K562 (cell line): ENCODE results near the gene CEND1. TPM values are rescaled to one million over a fixed set of nuclear protein-coding genes. Genes with fewer than 3 reads are reported as not detected.

Experiments
- ATAC-seq: fragments of 200-7000 bp; cut with Tn5 transposase; 3 replicates; pipeline ENCODE4 v1.9.1; 2020; ENCODE audit warnings: moderate library complexity
- BruUV-seq: library from RNA; stranded (reverse); fragments of 400-500 nt; replicated peaks from 2 replicates; lab custom pipeline; 2021; lab: Mats Ljungman, UMichigan
- CTCF ChIA-PET: fragments of 300-600 bp; formaldehyde crosslinking; extraction: SDS; loops from one replicate; lab custom pipeline; 2021; ENCODE audit warnings: low intra/inter-chr PET ratio; lab: Yijun Ruan, JAX
- POLR2A ChIA-PET: fragments of 300-600, 350-650 bp; sonication (Branson Sonifier 250); formaldehyde crosslinking; extraction: SDS; loops from one replicate; lab custom pipeline; 2021; ENCODE audit warnings: antibody characterized with exemption, inconsistent platforms; lab: Yijun Ruan, JAX
- DNase-seq, 4 experiments: peaks; one replicate each; pipeline versions ENCODE4 v3.0.0 to v3.0.0-alpha.2; 2011 to 2018; ENCODE audit warnings: low spot score in 3 of 4, mixed read lengths in 3 of 4; ENCODE audit errors: extremely low read depth in 1 of 4
- FAIRE-seq: peaks from 2 replicates; lab custom pipeline; 2011; peaks lifted over from hg19 to GRCh38; lab: Jason Lieb, UNC
- H2AFZ ChIP-seq: 2 replicates; pipeline ENCODE4 v1.6.0; 2011; ENCODE audit warnings: low read depth, low read length, control low read depth, inconsistent platforms
- H3K27ac ChIP-seq: fragments of 200-600 bp; 3 replicates; pipeline ENCODE4 v1.8.0; 2011; ENCODE audit warnings: low read depth, mild to moderate bottlenecking, control low read depth, inconsistent platforms, low read length, moderate library complexity, mixed read lengths; ENCODE audit errors: extremely low read depth
- H3K27me3 ChIP-seq, 2 experiments: fragments of 300-600 bp in 1 of 2; 2 replicates in 1 of 2; 3 replicates in 1 of 2; pipeline versions ENCODE4 v1.6.0 to v1.8.0; 2011; ENCODE audit warnings: inconsistent platforms in 2 of 2, low read length in 2 of 2, mild to moderate bottlenecking in 1 of 2, mixed read lengths in 1 of 2, moderate library complexity in 1 of 2; ENCODE audit not compliant: control insufficient read depth in 2 of 2, insufficient read depth in 2 of 2
- H3K36me3 ChIP-seq: fragments of 300-600 bp; 3 replicates; pipeline ENCODE4 v1.8.0; 2011; ENCODE audit warnings: mild to moderate bottlenecking, low read length, inconsistent platforms; ENCODE audit not compliant: control insufficient read depth, insufficient read depth
- H3K4me1 ChIP-seq, 2 experiments: fragments of 200-600 bp in 1 of 2; replicated peaks in 1 of 2; 2 replicates in 1 of 2; 3 replicates in 1 of 2; pipeline versions ENCODE4 v1.5.1 to v1.8.0; 2011; ENCODE audit warnings: inconsistent platforms in 2 of 2, low read length in 2 of 2, mild to moderate bottlenecking in 1 of 2, mixed read lengths in 1 of 2, moderate library complexity in 1 of 2; ENCODE audit not compliant: control insufficient read depth in 2 of 2, insufficient read depth in 2 of 2
- H3K4me2 ChIP-seq: 2 replicates; pipeline ENCODE4 v1.6.1; 2011; ENCODE audit warnings: low read length, control low read depth, inconsistent platforms, mixed read lengths; ENCODE audit not compliant: insufficient read depth
- H3K4me3 ChIP-seq: fragments of 200-600 bp; sonication (generic), shearing (Covaris generic); 2 replicates; pipeline ENCODE4 v1.5.1; 2016; ENCODE audit warnings: control low read depth, inconsistent platforms
- H3K79me2 ChIP-seq: fragments of 200-600 bp; 3 replicates; pipeline ENCODE4 v1.8.0; 2011; ENCODE audit warnings: low read length, inconsistent platforms; ENCODE audit not compliant: control insufficient read depth, insufficient read depth
- H3K9ac ChIP-seq, 2 experiments: 2 replicates each; pipeline versions ENCODE4 v1.6.0 to v1.6.1; 2011; ENCODE audit warnings: low read depth in 2 of 2, low read length in 2 of 2, control low read depth in 1 of 2, inconsistent platforms in 1 of 2, mild to moderate bottlenecking in 1 of 2, mixed read lengths in 1 of 2; ENCODE audit not compliant: insufficient read depth in 1 of 2
- H3K9me1 ChIP-seq: one replicate; pipeline ENCODE4 v1.6.0; 2011; ENCODE audit warnings: inconsistent platforms, mild to moderate bottlenecking, low read length, moderate library complexity; ENCODE audit not compliant: control insufficient read depth, insufficient read depth
- H3K9me3 ChIP-seq: replicated peaks from 2 replicates; pipeline ENCODE4 v1.5.1; 2011; ENCODE audit warnings: low read depth, low read length, inconsistent platforms; ENCODE audit not compliant: control insufficient read depth, insufficient read depth
- H4K20me1 ChIP-seq: replicated peaks from 2 replicates; pipeline ENCODE4 v1.6.1; 2011; ENCODE audit warnings: low read length, inconsistent platforms, mixed read lengths; ENCODE audit not compliant: control insufficient read depth, insufficient read depth
- BCOR ChIP-seq: fragments of 450-650 bp; IDR thresholded peaks from 2 replicates; pipeline ENCODE4 v1.6.1; 2016
- EP400 ChIP-seq: fragments of 450-650 bp; IDR thresholded peaks from 2 replicates; pipeline ENCODE4 v1.6.1; 2017; ENCODE audit warnings: antibody characterized with exemption, mild to moderate bottlenecking, moderate library complexity
- HNRNPUL1 ChIP-seq: fragments of 200-400 bp; formaldehyde crosslinking; IDR thresholded peaks from 2 replicates; pipeline ENCODE4 v1.6.1; 2017; ENCODE audit warnings: low read length
- RBM22 ChIP-seq: fragments of 200-400 bp; formaldehyde crosslinking; IDR thresholded peaks from 2 replicates; pipeline ENCODE4 v1.6.1; 2018; ENCODE audit warnings: low read length, low read depth; ENCODE audit not compliant: poor library complexity, severe bottlenecking
- WGBS: fragments of 100-300 bp; shearing (Covaris generic); methylation state at CpG from one replicate; pipeline ENCODE4 v1.1.6; 2016; ENCODE audit warnings: low coverage, mixed read lengths; ENCODE audit not compliant: insufficient coverage; ENCODE audit errors: missing lambda C conversion rate; 5-methylcytosine and 5-hydroxymethylcytosine counted together
- in situ Hi-C: fragments of 300-500 bp; cut with MboI; formaldehyde crosslinking; loops from 4 replicates; pipeline ENCODE4 v1.15.0; 2018; ENCODE audit warnings: inconsistent platforms, mixed read lengths
- intact Hi-C: fragments of 100-400 bp; cut with micrococcal nuclease; formaldehyde crosslinking; loops from 2 replicates; pipeline ENCODE4 v1.14.2; 2022
- polyA plus RNA-seq, 8 experiments: library from polyadenylated mRNA; depleted of rRNA in 4 of 8; stranded (reverse) in 5 of 8; unstranded in 3 of 8; fragments of >200 nt; fragmentation: Nextera tagmentation in 2 of 8; fragmentation: Illumina TruSeq in 1 of 8; extraction: Ambion mirVana in 2 of 8; extraction: Trizol in 1 of 8; gene quantifications; 2 replicates each; pipeline versions ENCODE4 v1.2.1 to v1.2.3, GENCODE V29; 2011 to 2014; ENCODE audit warnings: inconsistent platforms in 1 of 8, missing spikeins in 1 of 8
- total RNA-seq, 7 experiments: library from RNA; depleted of rRNA in 6 of 7; stranded (reverse); fragments of >200 nt in 6 of 7; fragmentation: Illumina TruSeq in 2 of 7; extraction: Trizol in 2 of 7; gene quantifications; 2 replicates each; pipeline versions ENCODE4 v1.2.1 to v1.2.3, GENCODE V29; 2011 to 2021; ENCODE audit warnings: low replicate concordance in 1 of 7
- TF ChIP-seq, protein P1 (sequence below): sonication (generic); formaldehyde crosslinking; IDR thresholded peaks from 2 replicates; pipeline ENCODE4 v1.8.0; 2023; ENCODE audit warnings: mild to moderate bottlenecking, missing genetic modification reagents

Gene CEND1
- total and polyA plus RNA-seq, 9 of the 15 experiments (the other 6 are each of a cell fraction or from before 2014, with no cell fraction given) = 0.13 to 0.18 (median 0.16) TPM; not detected in 6

DNA sequence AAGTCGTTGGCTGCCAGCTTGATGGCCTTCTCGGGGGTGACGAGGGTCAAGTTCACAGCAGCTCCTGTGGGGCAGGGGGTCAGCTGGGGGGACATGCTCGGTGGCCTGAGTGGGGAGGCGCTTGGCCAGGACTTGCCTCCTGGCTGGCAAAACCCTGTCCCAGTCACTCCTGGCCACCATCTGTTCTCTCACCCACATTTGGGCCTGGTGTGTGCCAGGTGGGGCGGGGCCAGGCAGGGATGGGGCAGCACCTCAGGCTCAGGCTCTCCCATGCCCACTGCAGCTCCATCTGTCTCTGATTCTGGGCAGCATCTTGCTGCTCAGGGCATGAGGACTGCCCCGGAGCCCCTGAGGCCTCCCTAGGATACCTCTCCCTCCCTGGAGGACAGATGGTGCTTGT is 3.7 kb upstream of the CEND1 start (continued):
- no peak for TF ChIP-seq EP400
- TF ChIP-seq BCOR = no peak
- no peak for TF ChIP-seq HNRNPUL1

DNA sequence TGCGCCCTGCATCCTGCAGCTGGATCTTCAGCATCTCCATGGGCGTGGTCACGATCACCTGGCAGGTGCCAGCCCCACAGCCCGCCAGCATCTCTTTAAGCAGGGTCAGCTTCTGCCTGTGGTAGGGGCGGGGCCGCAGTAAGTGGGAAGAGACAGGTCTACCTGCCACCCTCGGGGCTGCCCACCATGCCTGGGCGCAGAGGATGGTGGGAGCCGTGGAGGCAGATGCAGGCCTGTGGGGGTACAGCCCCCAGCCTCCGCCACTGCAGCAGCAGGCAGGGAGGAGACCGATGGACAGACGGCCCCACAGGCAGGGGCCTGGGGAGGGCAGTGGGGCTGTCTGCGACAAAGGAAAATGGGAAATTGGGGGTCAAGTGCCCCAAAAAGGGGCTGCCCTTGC is 3.0 kb upstream of the CEND1 start:
- ATAC-seq (no peak), FAIRE-seq (no peak), DNase-seq (no peak)
- H3K79me2 ChIP-seq = peaks cover 26% of the 10 kb centered on the region
- H2AFZ ChIP-seq = no peak overlapping the region
- TF ChIP-seq RBM22 = peak; percentile 3
- TF ChIP-seq, protein P1, sequence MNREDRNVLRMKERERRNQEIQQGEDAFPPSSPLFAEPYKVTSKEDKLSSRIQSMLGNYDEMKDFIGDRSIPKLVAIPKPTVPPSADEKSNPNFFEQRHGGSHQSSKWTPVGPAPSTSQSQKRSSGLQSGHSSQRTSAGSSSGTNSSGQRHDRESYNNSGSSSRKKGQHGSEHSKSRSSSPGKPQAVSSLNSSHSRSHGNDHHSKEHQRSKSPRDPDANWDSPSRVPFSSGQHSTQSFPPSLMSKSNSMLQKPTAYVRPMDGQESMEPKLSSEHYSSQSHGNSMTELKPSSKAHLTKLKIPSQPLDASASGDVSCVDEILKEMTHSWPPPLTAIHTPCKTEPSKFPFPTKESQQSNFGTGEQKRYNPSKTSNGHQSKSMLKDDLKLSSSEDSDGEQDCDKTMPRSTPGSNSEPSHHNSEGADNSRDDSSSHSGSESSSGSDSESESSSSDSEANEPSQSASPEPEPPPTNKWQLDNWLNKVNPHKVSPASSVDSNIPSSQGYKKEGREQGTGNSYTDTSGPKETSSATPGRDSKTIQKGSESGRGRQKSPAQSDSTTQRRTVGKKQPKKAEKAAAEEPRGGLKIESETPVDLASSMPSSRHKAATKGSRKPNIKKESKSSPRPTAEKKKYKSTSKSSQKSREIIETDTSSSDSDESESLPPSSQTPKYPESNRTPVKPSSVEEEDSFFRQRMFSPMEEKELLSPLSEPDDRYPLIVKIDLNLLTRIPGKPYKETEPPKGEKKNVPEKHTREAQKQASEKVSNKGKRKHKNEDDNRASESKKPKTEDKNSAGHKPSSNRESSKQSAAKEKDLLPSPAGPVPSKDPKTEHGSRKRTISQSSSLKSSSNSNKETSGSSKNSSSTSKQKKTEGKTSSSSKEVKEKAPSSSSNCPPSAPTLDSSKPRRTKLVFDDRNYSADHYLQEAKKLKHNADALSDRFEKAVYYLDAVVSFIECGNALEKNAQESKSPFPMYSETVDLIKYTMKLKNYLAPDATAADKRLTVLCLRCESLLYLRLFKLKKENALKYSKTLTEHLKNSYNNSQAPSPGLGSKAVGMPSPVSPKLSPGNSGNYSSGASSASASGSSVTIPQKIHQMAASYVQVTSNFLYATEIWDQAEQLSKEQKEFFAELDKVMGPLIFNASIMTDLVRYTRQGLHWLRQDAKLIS = no peak
- intact Hi-C loops = loop anchor here (10.0 kb wide), 1 partner anchor 228 kb away; the partner anchor contains the start of genes LMNTD2 and RASSF7
- peaks cover 7 to 89% of the 10 kb centered on the region in 2 experiments for H3K4me1 ChIP-seq
- H3K9ac ChIP-seq = no peak overlapping the region
- H3K4me3 ChIP-seq = no peak overlapping the region
- peaks cover 3% of the 10 kb centered on the region for H3K9me1 ChIP-seq
- no peaks in the 10 kb centered on the region for H3K9me3 ChIP-seq
- H3K4me2 ChIP-seq = no peak overlapping the region
- POLR2A ChIA-PET = interaction anchor here (0.5 to 1.3 kb wide), 6 partner anchors 9 to 54 kb away, joined by 3 to 4 read pairs (median 3); partner anchors contain the start of genes PIDD1 and TALDO1
- H3K27me3 ChIP-seq = no peaks in the 10 kb centered on the region
- BruUV-seq = no TSS peak
- WGBS = 91% methylated on average over 10 of the region's 13 CpGs
- no peak overlapping the region for H3K27ac ChIP-seq
- H3K36me3 ChIP-seq = peaks cover 31% of the 10 kb centered on the region; the same call in 1 of the 3 replicates
- no peaks in the 10 kb centered on the region for H4K20me1 ChIP-seq
- in situ Hi-C loops = no loop called here
- CTCF ChIA-PET = no interaction called here
